ENCODE results near the gene MACC1. TPM values are rescaled to one million over a fixed set of nuclear protein-coding genes. Genes with fewer than 3 reads are reported as not detected.

The MACC1 gene
- total and polyA plus RNA-seq, 2 experiments from 2014 or later = 3.4 to 13.4 TPM

DNA sequence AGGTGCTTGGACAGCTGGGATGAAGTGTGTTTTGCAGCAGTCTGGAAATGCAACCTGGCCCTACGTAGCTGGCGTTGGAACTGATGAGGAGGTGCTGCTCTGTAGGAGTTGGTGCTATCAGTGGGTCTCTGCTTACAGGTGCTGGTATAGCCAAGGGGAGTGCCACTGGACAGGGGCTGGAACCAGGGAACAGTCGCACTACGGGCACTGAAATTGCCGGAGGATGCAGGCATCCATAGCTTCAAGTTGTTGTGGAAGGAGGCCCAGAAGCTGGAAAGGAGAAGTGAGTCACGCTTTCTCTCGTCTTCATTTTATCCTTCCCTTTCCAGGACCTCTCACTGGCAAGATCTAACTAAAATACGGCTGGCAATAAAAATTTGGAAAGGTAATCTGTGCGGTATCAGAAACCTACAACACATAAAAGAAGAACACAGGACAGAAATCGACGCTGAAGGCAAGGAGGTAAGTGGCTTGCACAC, 25.8 kb downstream of the MACC1 start:
- Histone ChIP-seq H3K79me2 (replicated peaks; ENCODE audit: insufficient read depth) (no peaks in the 10 kb centered on the region), H2AFZ (no peak overlapping the region), H3K36me3 (ENCODE audit: insufficient read depth) (0 out of 2 replicates have a peak, but pooled peaks cover 5% of the 10 kb centered on the region), H3K4me2 (no peak overlapping the region), H3F3A (replicated peaks; ENCODE audit: low read depth) (no peaks in the 10 kb centered on the region), H3K9me2 (ENCODE audit: insufficient read depth) (no peaks in the 10 kb centered on the region; the same call in 1 of the 2 replicates), H3K27me3 (ENCODE audit: insufficient read depth) (no peaks in the 10 kb centered on the region), H3K27ac (ENCODE audit: low read depth) (no peak overlapping the region; the same call in 1 of the 2 replicates), H3K4me3 (no peak overlapping the region), H4K20me1 (replicated peaks; ENCODE audit: insufficient read depth) (no peaks in the 10 kb centered on the region), H3K4me1 (ENCODE audit: insufficient read depth) (peaks cover 9% of the 10 kb centered on the region)
- H3K27ac Mint-ChIP-seq = no peak overlapping the region
- DNase-seq (ENCODE audit: low spot score) = no peak
- H3K27me3 Mint-ChIP-seq (ENCODE audit: insufficient read depth, low read depth, poor library complexity) = peaks cover 4% of the 10 kb centered on the region
- H3K4me1 Mint-ChIP-seq = peaks cover 13% of the 10 kb centered on the region; the same call in 2 of the 3 replicates
- TF ChIP-seq JUNB (IDR thresholded peaks at IDR 0.05; ENCODE audit: unreplicated experiment) (no peak), CREB1 (CRISPR knock-in tag; IDR thresholded peaks at IDR 0.05; ENCODE audit: low read depth) (no peak), ZNF331 (CRISPR knock-in tag; IDR thresholded peaks at IDR 0.05; ENCODE audit: low read depth) (no peak), EZH2 (IDR thresholded peaks at IDR 0.05; ENCODE audit: low read depth, unreplicated experiment) (no peak), NANOG (IDR thresholded peaks at IDR 0.05; ENCODE audit: borderline replicate concordance) (no peak), POLR2AphosphoS5 (IDR thresholded peaks at IDR 0.05; ENCODE audit: low read depth) (no peak), ZNF462 (CRISPR knock-in tag; IDR thresholded peaks at IDR 0.05) (no peak), EZH2phosphoT487 (IDR thresholded peaks at IDR 0.05; ENCODE audit: unreplicated experiment) (no peak), ZNF114 (CRISPR knock-in tag; IDR thresholded peaks at IDR 0.05) (no peak), STAT1 (IDR thresholded peaks at IDR 0.05; ENCODE audit: unreplicated experiment) (no peak)
- TF ChIP-seq, protein P1, sequence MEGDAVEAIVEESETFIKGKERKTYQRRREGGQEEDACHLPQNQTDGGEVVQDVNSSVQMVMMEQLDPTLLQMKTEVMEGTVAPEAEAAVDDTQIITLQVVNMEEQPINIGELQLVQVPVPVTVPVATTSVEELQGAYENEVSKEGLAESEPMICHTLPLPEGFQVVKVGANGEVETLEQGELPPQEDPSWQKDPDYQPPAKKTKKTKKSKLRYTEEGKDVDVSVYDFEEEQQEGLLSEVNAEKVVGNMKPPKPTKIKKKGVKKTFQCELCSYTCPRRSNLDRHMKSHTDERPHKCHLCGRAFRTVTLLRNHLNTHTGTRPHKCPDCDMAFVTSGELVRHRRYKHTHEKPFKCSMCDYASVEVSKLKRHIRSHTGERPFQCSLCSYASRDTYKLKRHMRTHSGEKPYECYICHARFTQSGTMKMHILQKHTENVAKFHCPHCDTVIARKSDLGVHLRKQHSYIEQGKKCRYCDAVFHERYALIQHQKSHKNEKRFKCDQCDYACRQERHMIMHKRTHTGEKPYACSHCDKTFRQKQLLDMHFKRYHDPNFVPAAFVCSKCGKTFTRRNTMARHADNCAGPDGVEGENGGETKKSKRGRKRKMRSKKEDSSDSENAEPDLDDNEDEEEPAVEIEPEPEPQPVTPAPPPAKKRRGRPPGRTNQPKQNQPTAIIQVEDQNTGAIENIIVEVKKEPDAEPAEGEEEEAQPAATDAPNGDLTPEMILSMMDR (conservative IDR thresholded peaks at IDR 0.05; ENCODE audit: low read depth in 2 of 2) = no peak
- TF ChIP-seq, protein P2, sequence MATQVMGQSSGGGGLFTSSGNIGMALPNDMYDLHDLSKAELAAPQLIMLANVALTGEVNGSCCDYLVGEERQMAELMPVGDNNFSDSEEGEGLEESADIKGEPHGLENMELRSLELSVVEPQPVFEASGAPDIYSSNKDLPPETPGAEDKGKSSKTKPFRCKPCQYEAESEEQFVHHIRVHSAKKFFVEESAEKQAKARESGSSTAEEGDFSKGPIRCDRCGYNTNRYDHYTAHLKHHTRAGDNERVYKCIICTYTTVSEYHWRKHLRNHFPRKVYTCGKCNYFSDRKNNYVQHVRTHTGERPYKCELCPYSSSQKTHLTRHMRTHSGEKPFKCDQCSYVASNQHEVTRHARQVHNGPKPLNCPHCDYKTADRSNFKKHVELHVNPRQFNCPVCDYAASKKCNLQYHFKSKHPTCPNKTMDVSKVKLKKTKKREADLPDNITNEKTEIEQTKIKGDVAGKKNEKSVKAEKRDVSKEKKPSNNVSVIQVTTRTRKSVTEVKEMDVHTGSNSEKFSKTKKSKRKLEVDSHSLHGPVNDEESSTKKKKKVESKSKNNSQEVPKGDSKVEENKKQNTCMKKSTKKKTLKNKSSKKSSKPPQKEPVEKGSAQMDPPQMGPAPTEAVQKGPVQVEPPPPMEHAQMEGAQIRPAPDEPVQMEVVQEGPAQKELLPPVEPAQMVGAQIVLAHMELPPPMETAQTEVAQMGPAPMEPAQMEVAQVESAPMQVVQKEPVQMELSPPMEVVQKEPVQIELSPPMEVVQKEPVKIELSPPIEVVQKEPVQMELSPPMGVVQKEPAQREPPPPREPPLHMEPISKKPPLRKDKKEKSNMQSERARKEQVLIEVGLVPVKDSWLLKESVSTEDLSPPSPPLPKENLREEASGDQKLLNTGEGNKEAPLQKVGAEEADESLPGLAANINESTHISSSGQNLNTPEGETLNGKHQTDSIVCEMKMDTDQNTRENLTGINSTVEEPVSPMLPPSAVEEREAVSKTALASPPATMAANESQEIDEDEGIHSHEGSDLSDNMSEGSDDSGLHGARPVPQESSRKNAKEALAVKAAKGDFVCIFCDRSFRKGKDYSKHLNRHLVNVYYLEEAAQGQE (IDR thresholded peaks at IDR 0.05; ENCODE audit: unreplicated experiment) = no peak
- TF ChIP-seq, protein P3, sequence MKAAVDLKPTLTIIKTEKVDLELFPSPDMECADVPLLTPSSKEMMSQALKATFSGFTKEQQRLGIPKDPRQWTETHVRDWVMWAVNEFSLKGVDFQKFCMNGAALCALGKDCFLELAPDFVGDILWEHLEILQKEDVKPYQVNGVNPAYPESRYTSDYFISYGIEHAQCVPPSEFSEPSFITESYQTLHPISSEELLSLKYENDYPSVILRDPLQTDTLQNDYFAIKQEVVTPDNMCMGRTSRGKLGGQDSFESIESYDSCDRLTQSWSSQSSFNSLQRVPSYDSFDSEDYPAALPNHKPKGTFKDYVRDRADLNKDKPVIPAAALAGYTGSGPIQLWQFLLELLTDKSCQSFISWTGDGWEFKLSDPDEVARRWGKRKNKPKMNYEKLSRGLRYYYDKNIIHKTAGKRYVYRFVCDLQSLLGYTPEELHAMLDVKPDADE (IDR thresholded peaks at IDR 0.05) = no peak
- H3K4me3 Mint-ChIP-seq = no peak overlapping the region
- H3K36me3 Mint-ChIP-seq (ENCODE audit: low read depth) = peaks cover 11% of the 10 kb centered on the region; the same call in 2 of the 3 replicates
- peaks cover 4% of the 10 kb centered on the region; the same call in 2 of the 3 replicates for H3K9me3 Mint-ChIP-seq
- no peak for ATAC-seq

All from GM23338 (cell line).